KMS-11 (cell line): Measurements from ENCODE around the gene RNF222.

ENCODE experiments used
- H2AFZ ChIP-seq: fragments of 200-600 bp; sonication (generic); 2 replicates; pipeline ENCODE4 v1.6.1; 2016; ENCODE audit warnings: antibody characterized with exemption, mixed run types, low read depth
- H3K27ac ChIP-seq: fragments of 200-600 bp; sonication (generic); 2 replicates; pipeline ENCODE4 v1.6.1; 2016; ENCODE audit warnings: mild to moderate bottlenecking, mixed run types
- H3K27me3 ChIP-seq: fragments of 200-600 bp; sonication (generic); 2 replicates; pipeline ENCODE4 v1.6.1; 2017; ENCODE audit warnings: mild to moderate bottlenecking, low read depth, mixed run types, moderate library complexity; ENCODE audit not compliant: insufficient read depth
- H3K36me3 ChIP-seq: fragments of 200-600 bp; sonication (generic); 2 replicates; pipeline ENCODE4 v1.6.1; 2017; ENCODE audit warnings: mild to moderate bottlenecking, mixed run types; ENCODE audit not compliant: insufficient read depth
- H3K4me1 ChIP-seq: fragments of 200-600 bp; sonication (generic); 2 replicates; pipeline ENCODE4 v1.6.1; 2016; ENCODE audit warnings: mild to moderate bottlenecking, low read depth, mixed run types; ENCODE audit not compliant: poor library complexity, severe bottlenecking
- H3K4me2 ChIP-seq: fragments of 200-600 bp; sonication (generic); 2 replicates; pipeline ENCODE4 v1.7.0; 2016; ENCODE audit warnings: mild to moderate bottlenecking, mixed run types
- H3K4me3 ChIP-seq: fragments of 200-600 bp; sonication (generic); IDR thresholded peaks from 2 replicates; pipeline ENCODE4 v1.6.1; 2017; ENCODE audit warnings: low read depth, low read length, mixed read lengths; ENCODE audit not compliant: insufficient read depth
- H3K79me2 ChIP-seq: fragments of 200-600 bp; sonication (generic); 2 replicates; pipeline ENCODE4 v1.6.1; 2016; ENCODE audit warnings: low read depth, mixed run types; ENCODE audit not compliant: insufficient read depth
- H3K9ac ChIP-seq: fragments of 200-600 bp; sonication (generic); 2 replicates; pipeline ENCODE4 v1.6.1; 2016; ENCODE audit warnings: mild to moderate bottlenecking, mixed run types
- H4K20me1 ChIP-seq: fragments of 200-600 bp; sonication (generic); 2 replicates; pipeline ENCODE4 v1.6.1; 2016; ENCODE audit warnings: mild to moderate bottlenecking, mixed run types; ENCODE audit not compliant: insufficient read depth
- CTCF ChIP-seq: fragments of 200-600 bp; sonication (generic); conservative IDR thresholded peaks from 2 replicates; pipeline ENCODE4 v1.6.1; 2017; ENCODE audit warnings: low read depth, mild to moderate bottlenecking, antibody characterized with exemption, low read length, moderate library complexity, mixed read lengths

The RNF222 gene

GRCh38 chr17:8413328-8413727 lies 15.7 kb upstream of the RNF222 start:
- H3K4me1 ChIP-seq, result no peaks in the 10 kb centered on the region
- no peak overlapping the region for H3K27ac ChIP-seq
- no peaks in the 10 kb centered on the region for H4K20me1 ChIP-seq
- H3K79me2 ChIP-seq, result no peaks in the 10 kb centered on the region
- H2AFZ ChIP-seq, result no peak overlapping the region
- H3K36me3 ChIP-seq, result no peaks in the 10 kb centered on the region
- H3K9ac ChIP-seq, result no peak overlapping the region
- no peak overlapping the region for H3K4me2 ChIP-seq
- no peak overlapping the region for H3K4me3 ChIP-seq
- no peaks in the 10 kb centered on the region for H3K27me3 ChIP-seq
- no peak for TF ChIP-seq CTCF

- no peaks in the 10 kb centered on the region for H3K79me2 ChIP-seq
Observed at GRCh38 chr17:8412089-8412488, 14.5 kb upstream of the RNF222 start.

GRCh38 chr17:8410883-8411238 lies 13.2 kb upstream of the RNF222 start:
- no peak for TF ChIP-seq CTCF
- H3K79me2 ChIP-seq, result no peaks in the 10 kb centered on the region
- no peaks in the 10 kb centered on the region for H3K27me3 ChIP-seq
- no peak overlapping the region for H2AFZ ChIP-seq
- H3K27ac ChIP-seq, result no peak overlapping the region
- H3K4me1 ChIP-seq, result no peaks in the 10 kb centered on the region
- no peak overlapping the region for H3K4me3 ChIP-seq
- no peak overlapping the region for H3K4me2 ChIP-seq
- no peaks in the 10 kb centered on the region for H3K36me3 ChIP-seq
- no peaks in the 10 kb centered on the region for H4K20me1 ChIP-seq
- H3K9ac ChIP-seq, result no peak overlapping the region

More at GRCh38 chr17:8412089-8412488, 14.5 kb upstream of the RNF222 start:
- Histone ChIP-seq H3K4me3 (no peak overlapping the region), H2AFZ (no peak overlapping the region), H3K4me1 (no peaks in the 10 kb centered on the region), H3K9ac (no peak overlapping the region), H4K20me1 (no peaks in the 10 kb centered on the region), H3K36me3 (no peaks in the 10 kb centered on the region), H3K27me3 (no peaks in the 10 kb centered on the region), H3K27ac (no peak overlapping the region), H3K4me2 (no peak overlapping the region)
- TF ChIP-seq CTCF, result no peak

GRCh38 chr17:8409966-8410882 lies 12.6 kb upstream of the RNF222 start:
- no peaks in the 10 kb centered on the region for H3K27me3 ChIP-seq
- no peak overlapping the region for H3K27ac ChIP-seq
- no peaks in the 10 kb centered on the region for H3K4me1 ChIP-seq
- H3K36me3 ChIP-seq, result no peaks in the 10 kb centered on the region
- H3K4me2 ChIP-seq, result no peak overlapping the region
- H3K79me2 ChIP-seq, result no peaks in the 10 kb centered on the region
- no peak overlapping the region for H3K4me3 ChIP-seq
- no peaks in the 10 kb centered on the region for H4K20me1 ChIP-seq
- TF ChIP-seq CTCF, result peak; percentile 69
- H3K9ac ChIP-seq, result no peak overlapping the region
- H2AFZ ChIP-seq, result no peak overlapping the region
